Karpas-422 (cell line): Measurements from ENCODE around the gene PLA2G2C. TPM values are rescaled to one million over a fixed set of nuclear protein-coding genes. Genes with fewer than 3 reads are reported as not detected.

Source experiments
- DNase-seq: peaks from one replicate; pipeline ENCODE4 v3.0.0-alpha.2; 2015
- H2AFZ ChIP-seq: fragments of 200-600 bp; sonication (generic); 2 replicates; pipeline ENCODE4 v1.6.1; 2014; ENCODE audit warnings: antibody characterized with exemption, low read length, mixed read lengths
- H3K27ac ChIP-seq: fragments of 200-600 bp; sonication (generic); 2 replicates; pipeline ENCODE4 v1.5.1; 2014; ENCODE audit warnings: mild to moderate bottlenecking, low read length, moderate library complexity
- H3K27me3 ChIP-seq: fragments of 200-600 bp; sonication (generic); 2 replicates; pipeline ENCODE4 v1.6.1; 2014; ENCODE audit warnings: low read length, mixed read lengths
- H3K36me3 ChIP-seq: fragments of 200-600 bp; sonication (generic); 2 replicates; pipeline ENCODE4 v1.6.1; 2014; ENCODE audit warnings: low read length, mixed read lengths; ENCODE audit not compliant: insufficient read depth
- H3K4me1 ChIP-seq: fragments of 200-600 bp; sonication (generic); 2 replicates; pipeline ENCODE4 v1.6.1; 2014; ENCODE audit warnings: mild to moderate bottlenecking, low read length, mixed read lengths
- H3K4me2 ChIP-seq: fragments of 200-600 bp; sonication (generic); 2 replicates; pipeline ENCODE4 v1.6.1; 2014; ENCODE audit warnings: low read length, low read depth, mild to moderate bottlenecking; ENCODE audit not compliant: poor library complexity, severe bottlenecking
- H3K4me3 ChIP-seq: fragments of 200-600 bp; sonication (generic); 2 replicates; pipeline ENCODE4 v1.5.1; 2014; ENCODE audit warnings: mild to moderate bottlenecking, antibody characterized with exemption, low read length, mixed read lengths
- H3K79me2 ChIP-seq: fragments of 200-600 bp; sonication (generic); 2 replicates; pipeline ENCODE4 v1.6.1; 2014; ENCODE audit warnings: mild to moderate bottlenecking, low read length, mixed read lengths
- H3K9ac ChIP-seq: fragments of 200-600 bp; sonication (generic); 2 replicates; pipeline ENCODE4 v1.6.0; 2014; ENCODE audit warnings: low read length
- H3K9me2 ChIP-seq: fragments of 200-600 bp; sonication (generic), shearing (Covaris generic); replicated peaks from 2 replicates; pipeline ENCODE4 v1.6.0; 2014; ENCODE audit warnings: mild to moderate bottlenecking, low read length, moderate library complexity; ENCODE audit not compliant: insufficient read depth
- H3K9me3 ChIP-seq: fragments of 300-700, 200-600 bp; sonication (generic); 2 replicates; pipeline ENCODE4 v1.6.1; 2014; ENCODE audit warnings: low read length, mixed read lengths
- H4K20me1 ChIP-seq: fragments of 200-600 bp; sonication (generic); 2 replicates; pipeline ENCODE4 v1.6.1; 2014; ENCODE audit warnings: mild to moderate bottlenecking, antibody characterized with exemption, low read length, low read depth; ENCODE audit not compliant: insufficient read depth
- total RNA-seq: library from RNA; depleted of rRNA; stranded (reverse); fragments of >200 nt; shearing (Covaris generic); gene quantifications from 2 replicates; pipeline ENCODE4 v1.2.3, GENCODE V29; 2014; ENCODE audit warnings: low replicate concordance

Gene PLA2G2C
- total RNA-seq, 1 experiment from 2014 or later, result not detected

GRCh38 chr1:20151906-20152598 lies 34.3 kb downstream of the PLA2G2C start:
- Histone ChIP-seq H2AFZ (peak overlapping the region; percentile 88; the same call in 1 of the 2 replicates), H3K9me2 (no peaks in the 10 kb centered on the region), H3K4me3 (peak overlapping the region; percentile 55; the same call in 1 of the 2 replicates), H3K4me1 (peaks cover 6% of the 10 kb centered on the region), H3K36me3 (no peaks in the 10 kb centered on the region), H3K9me3 (no peaks in the 10 kb centered on the region), H3K9ac (peak overlapping the region; percentile 52; the same call in 1 of the 2 replicates), H4K20me1 (no peaks in the 10 kb centered on the region), H3K27me3 (no peaks in the 10 kb centered on the region), H3K27ac (no peak overlapping the region), H3K4me2 (peak overlapping the region; percentile 66), H3K79me2 (no peaks in the 10 kb centered on the region)
- peak; percentile 93 for DNase-seq

- no peak overlapping the region for H3K4me2 ChIP-seq
Observed at GRCh38 chr1:20150969-20151368, 35.3 kb downstream of the PLA2G2C start.

GRCh38 chr1:20150326-20150705 lies 36.0 kb downstream of the PLA2G2C start:
- H3K9me3 ChIP-seq, result no peaks in the 10 kb centered on the region
- no peaks in the 10 kb centered on the region for H3K9me2 ChIP-seq
- DNase-seq, result no peak
- no peaks in the 10 kb centered on the region for H3K36me3 ChIP-seq
- H3K4me1 ChIP-seq, result peaks cover 6% of the 10 kb centered on the region
- H3K27me3 ChIP-seq, result no peaks in the 10 kb centered on the region
- H3K27ac ChIP-seq, result no peak overlapping the region
- no peaks in the 10 kb centered on the region for H4K20me1 ChIP-seq
- no peak overlapping the region for H3K4me2 ChIP-seq
- H3K79me2 ChIP-seq, result no peaks in the 10 kb centered on the region
- H3K4me3 ChIP-seq, result no peak overlapping the region
- no peak overlapping the region for H3K9ac ChIP-seq
- no peak overlapping the region for H2AFZ ChIP-seq

More at GRCh38 chr1:20150969-20151368, 35.3 kb downstream of the PLA2G2C start:
- Histone ChIP-seq H3K9me2 (no peaks in the 10 kb centered on the region), H3K9ac (no peak overlapping the region), H3K9me3 (no peaks in the 10 kb centered on the region), H2AFZ (no peak overlapping the region), H3K4me3 (no peak overlapping the region), H4K20me1 (no peaks in the 10 kb centered on the region), H3K27ac (no peak overlapping the region), H3K4me1 (peaks cover 6% of the 10 kb centered on the region), H3K36me3 (no peaks in the 10 kb centered on the region), H3K79me2 (no peaks in the 10 kb centered on the region), H3K27me3 (no peaks in the 10 kb centered on the region)
- DNase-seq, result no peak

- Histone ChIP-seq H3K79me2 (no peaks in the 10 kb centered on the region), H3K9ac (no peak overlapping the region), H4K20me1 (no peaks in the 10 kb centered on the region), H3K27me3 (no peaks in the 10 kb centered on the region), H3K4me3 (no peak overlapping the region), H3K9me3 (no peaks in the 10 kb centered on the region), H3K4me1 (peaks cover 6% of the 10 kb centered on the region), H3K9me2 (no peaks in the 10 kb centered on the region), H2AFZ (no peak overlapping the region), H3K36me3 (no peaks in the 10 kb centered on the region), H3K27ac (no peak overlapping the region), H3K4me2 (no peak overlapping the region)
- DNase-seq, result no peak
Observed at GRCh38 chr1:20149601-20150325, 36.6 kb downstream of the PLA2G2C start.

GRCh38 chr1:20148571-20149500 lies 37.5 kb downstream of the PLA2G2C start:
- Histone ChIP-seq H3K79me2 (no peaks in the 10 kb centered on the region), H3K9me3 (no peaks in the 10 kb centered on the region), H3K27ac (no peak overlapping the region), H3K9ac (no peak overlapping the region), H3K9me2 (no peaks in the 10 kb centered on the region), H3K4me3 (no peak overlapping the region), H2AFZ (no peak overlapping the region), H3K27me3 (no peaks in the 10 kb centered on the region), H3K4me1 (peaks cover 6% of the 10 kb centered on the region), H3K36me3 (no peaks in the 10 kb centered on the region), H4K20me1 (no peaks in the 10 kb centered on the region), H3K4me2 (no peak overlapping the region)
- no peak for DNase-seq

- Histone ChIP-seq H3K79me2 (no peaks in the 10 kb centered on the region), H3K27me3 (no peaks in the 10 kb centered on the region), H3K9ac (no peak overlapping the region), H3K36me3 (no peaks in the 10 kb centered on the region), H3K27ac (no peak overlapping the region), H2AFZ (no peak overlapping the region), H3K9me2 (no peaks in the 10 kb centered on the region), H4K20me1 (no peaks in the 10 kb centered on the region), H3K4me1 (peaks cover 6% of the 10 kb centered on the region), H3K4me2 (no peak overlapping the region), H3K9me3 (no peaks in the 10 kb centered on the region), H3K4me3 (no peak overlapping the region)
- DNase-seq, result no peak
Observed at GRCh38 chr1:20147846-20148570, 38.3 kb downstream of the PLA2G2C start.

GRCh38 chr1:20143734-20144565 lies 42.4 kb downstream of the PLA2G2C start:
- H3K36me3 ChIP-seq, result no peaks in the 10 kb centered on the region
- H3K4me2 ChIP-seq, result no peak overlapping the region
- H3K9ac ChIP-seq, result no peak overlapping the region
- H4K20me1 ChIP-seq, result no peaks in the 10 kb centered on the region
- no peak overlapping the region for H3K27ac ChIP-seq
- no peaks in the 10 kb centered on the region for H3K27me3 ChIP-seq
- H3K4me1 ChIP-seq, result no peaks in the 10 kb centered on the region
- H3K79me2 ChIP-seq, result no peaks in the 10 kb centered on the region
- H3K4me3 ChIP-seq, result no peak overlapping the region
- no peak for DNase-seq
- no peak overlapping the region for H2AFZ ChIP-seq
- no peaks in the 10 kb centered on the region for H3K9me3 ChIP-seq
- no peaks in the 10 kb centered on the region for H3K9me2 ChIP-seq
